H1 (cell line): ENCODE measurements around the gene CPPED1. TPM values are rescaled to one million over a fixed set of nuclear protein-coding genes. Genes with fewer than 3 reads are reported as not detected.

Experiments used
- CTCF ChIA-PET: fragments of 300-600 bp; sonication (Branson Sonifier 250); formaldehyde crosslinking; loops from one replicate; lab custom pipeline; 2021; ENCODE audit not compliant: partially characterized antibody; lab: Charles Lee
- POLR2A ChIA-PET: fragments of 300-600 bp; sonication (Branson Sonifier 250); formaldehyde crosslinking; loops from one replicate; lab custom pipeline; 2021; ENCODE audit warnings: inconsistent platforms; ENCODE audit not compliant: partially characterized antibody; lab: Charles Lee
- DNase-seq, 2 experiments: peaks; one replicate each; pipeline versions ENCODE4 v3.0.0 to v3.0.0-alpha.2; 2010 to 2022; ENCODE audit warnings: low spot score in 2 of 2, low read depth in 1 of 2, mixed read lengths in 1 of 2
- FAIRE-seq: peaks from 2 replicates; lab custom pipeline; 2011; peaks lifted over from hg19 to GRCh38; lab: Jason Lieb, UNC
- H2AFZ ChIP-seq: 2 replicates; pipeline ENCODE4 v1.8.1; 2012; ENCODE audit warnings: low read length, inconsistent platforms
- H2AK5ac ChIP-seq: 2 replicates; pipeline ENCODE4 v1.6.1; 2013; ENCODE audit warnings: low read depth, low read length
- H2BK120ac ChIP-seq: replicated peaks from 2 replicates; pipeline ENCODE3; 2013; ENCODE audit warnings: low read depth, low read length, inconsistent platforms
- H2BK12ac ChIP-seq: 2 replicates; pipeline ENCODE4 v1.6.1; 2013; ENCODE audit warnings: low read depth, low read length
- H2BK15ac ChIP-seq: 2 replicates; pipeline ENCODE4 v1.6.1; 2013; ENCODE audit warnings: low read length
- H2BK20ac ChIP-seq: 2 replicates; pipeline ENCODE4 v1.6.1; 2013; ENCODE audit warnings: low read length
- H2BK5ac ChIP-seq: 2 replicates; pipeline ENCODE4 v1.6.1; 2013; ENCODE audit warnings: low read depth, low read length
- H3K14ac ChIP-seq: 2 replicates; pipeline ENCODE4 v1.6.1; 2013; ENCODE audit warnings: inconsistent platforms; ENCODE audit not compliant: insufficient read length
- H3K18ac ChIP-seq: 2 replicates; pipeline ENCODE4 v1.6.1; 2013; ENCODE audit warnings: low read length; ENCODE audit errors: extremely low read depth
- H3K23ac ChIP-seq: 2 replicates; pipeline ENCODE4 v1.6.1; 2013; ENCODE audit warnings: inconsistent platforms; ENCODE audit not compliant: insufficient read length
- H3K23me2 ChIP-seq: 2 replicates; pipeline ENCODE4 v1.6.1; 2013; ENCODE audit warnings: low read depth, low read length
- H3K27ac ChIP-seq: 2 replicates; pipeline ENCODE4 v1.6.1; 2011; ENCODE audit warnings: low read depth, low read length, inconsistent platforms
- H3K27me3 ChIP-seq, 4 experiments: replicated peaks in 1 of 4; 1 replicate in 1 of 4; 2 replicates in 3 of 4; pipeline versions ENCODE4 v1.6.1 to v1.8.1; 2011 to 2013; ENCODE audit warnings: low read length in 3 of 4, mild to moderate bottlenecking in 3 of 4, inconsistent platforms in 2 of 4, mixed read lengths in 2 of 4, moderate library complexity in 1 of 4; ENCODE audit not compliant: control insufficient read depth in 3 of 4, insufficient read depth in 3 of 4; ENCODE audit errors: extremely low read depth in 1 of 4
- H3K36me3 ChIP-seq, 4 experiments: 2 replicates each; pipeline versions ENCODE4 v1.6.1 to v1.8.1; 2011 to 2013; ENCODE audit warnings: mild to moderate bottlenecking in 4 of 4, low read length in 3 of 4, moderate library complexity in 2 of 4, control low read depth in 1 of 4, inconsistent platforms in 1 of 4; ENCODE audit not compliant: insufficient read depth in 4 of 4, control insufficient read depth in 2 of 4
- H3K4ac ChIP-seq: replicated peaks from 2 replicates; pipeline ENCODE3; 2013; ENCODE audit warnings: low read length, low read depth, mixed read lengths, inconsistent platforms; ENCODE audit not compliant: insufficient read length
- H3K4me1 ChIP-seq, 4 experiments: replicated peaks in 1 of 4; 1 replicate in 1 of 4; 2 replicates in 3 of 4; pipeline versions ENCODE4 v1.6.1 to v1.8.1; 2011 to 2013; ENCODE audit warnings: low read length in 3 of 4, inconsistent platforms in 2 of 4, mixed read lengths in 1 of 4; ENCODE audit not compliant: insufficient read depth in 4 of 4, control insufficient read depth in 3 of 4
- H3K4me2 ChIP-seq, 2 experiments: 2 replicates each; pipeline versions ENCODE4 v1.6.1 to v1.8.1; 2011 to 2013; ENCODE audit warnings: low read depth in 2 of 2, low read length in 2 of 2, control low read depth in 1 of 2, inconsistent platforms in 1 of 2, mild to moderate bottlenecking in 1 of 2; ENCODE audit not compliant: insufficient read depth in 1 of 2
- H3K4me3 ChIP-seq, 4 experiments: fragments of 200-600, 300-600 bp in 1 of 4; sonication (generic), shearing (Covaris generic), sonication (Bioruptor Twin) in 1 of 4; 2 replicates each; pipeline versions ENCODE4 v1.5.1 to v1.8.1; 2011 to 2016; ENCODE audit warnings: low read length in 4 of 4, low read depth in 3 of 4, control low read depth in 2 of 4, inconsistent platforms in 2 of 4, mild to moderate bottlenecking in 2 of 4, mixed read lengths in 1 of 4, moderate library complexity in 1 of 4; ENCODE audit not compliant: insufficient read depth in 2 of 4; ENCODE audit errors: extremely low read depth in 1 of 4
- H3K56ac ChIP-seq: replicated peaks from 2 replicates; pipeline ENCODE3; 2013; ENCODE audit warnings: low read depth, mild to moderate bottlenecking, mixed read lengths, low read length, inconsistent platforms; ENCODE audit not compliant: insufficient read length
- H3K79me1 ChIP-seq: 2 replicates; pipeline ENCODE4 v1.6.1; 2013; ENCODE audit warnings: low read depth, low read length, control low read depth
- H3K79me2 ChIP-seq, 2 experiments: 2 replicates each; pipeline versions ENCODE4 v1.6.1 to v1.8.1; 2012 to 2013; ENCODE audit warnings: low read length in 2 of 2, mild to moderate bottlenecking in 2 of 2, inconsistent platforms in 1 of 2; ENCODE audit not compliant: insufficient read depth in 2 of 2, control insufficient read depth in 1 of 2
- H3K9ac ChIP-seq, 4 experiments: replicated peaks in 1 of 4; 1 replicate in 1 of 4; 2 replicates in 3 of 4; pipeline versions ENCODE4 v1.6.1 to v1.8.1; 2011 to 2013; ENCODE audit warnings: low read depth in 3 of 4, low read length in 3 of 4, control low read depth in 2 of 4, mild to moderate bottlenecking in 2 of 4, moderate library complexity in 2 of 4, inconsistent platforms in 1 of 4; ENCODE audit errors: extremely low read depth in 1 of 4
- H3K9me3 ChIP-seq, 2 experiments: 2 replicates each; pipeline versions ENCODE4 v1.6.1 to v1.8.1; 2012 to 2013; ENCODE audit warnings: mild to moderate bottlenecking in 2 of 2, moderate library complexity in 2 of 2, control low read depth in 1 of 2, inconsistent platforms in 1 of 2, low read depth in 1 of 2, low read length in 1 of 2, mixed read lengths in 1 of 2; ENCODE audit not compliant: insufficient read depth in 2 of 2
- H4K20me1 ChIP-seq, 2 experiments: replicated peaks in 1 of 2; 2 replicates each; pipeline versions ENCODE3 to v1.8.1; 2011 to 2013; ENCODE audit warnings: inconsistent platforms in 2 of 2, low read length in 2 of 2, mild to moderate bottlenecking in 1 of 2; ENCODE audit not compliant: insufficient read depth in 2 of 2, control insufficient read depth in 1 of 2
- H4K5ac ChIP-seq: 2 replicates; pipeline ENCODE4 v1.6.1; 2013; ENCODE audit warnings: low read length, low read depth, mixed read lengths, inconsistent platforms; ENCODE audit not compliant: insufficient read length
- H4K8ac ChIP-seq: 2 replicates; pipeline ENCODE4 v1.8.0; 2013; ENCODE audit warnings: mild to moderate bottlenecking, moderate library complexity, low read length, inconsistent platforms; ENCODE audit not compliant: insufficient read depth; ENCODE audit errors: extremely low read depth
- H4K91ac ChIP-seq: replicated peaks from 2 replicates; pipeline ENCODE3; 2013; ENCODE audit warnings: low read length, mixed read lengths, inconsistent platforms; ENCODE audit not compliant: insufficient read length
- BCL11A ChIP-seq, 2 experiments: IDR thresholded peaks; one replicate each; pipeline ENCODE4 v1.6.1; 2011; ENCODE audit warnings: low read depth in 2 of 2, low read length in 2 of 2, mild to moderate bottlenecking in 2 of 2
- CREB1 ChIP-seq: IDR thresholded peaks from 2 replicates; pipeline ENCODE4 v1.6.1; 2012; ENCODE audit warnings: inconsistent platforms
- HDAC2 ChIP-seq, 2 experiments: fragments of 300-600 bp in 1 of 2; sonication (generic) in 1 of 2; IDR thresholded peaks; 2 replicates each; pipeline ENCODE4 v1.6.1; 2011 to 2012; ENCODE audit warnings: low read depth in 2 of 2, low read length in 2 of 2, mild to moderate bottlenecking in 2 of 2, moderate library complexity in 2 of 2, borderline replicate concordance in 1 of 2, inconsistent platforms in 1 of 2
- JUN ChIP-seq: IDR thresholded peaks from 2 replicates; pipeline ENCODE4 v1.6.1; 2011; ENCODE audit warnings: low read depth, mild to moderate bottlenecking, improper control_type of control experiment, low read length
- KDM4A ChIP-seq: IDR thresholded peaks from one replicate; pipeline ENCODE4 v1.7.1; 2012; ENCODE audit warnings: low read depth, mild to moderate bottlenecking, moderate library complexity, low read length, inconsistent platforms; ENCODE audit not compliant: severe bottlenecking
- KDM5A ChIP-seq: fragments of 200-600 bp; IDR thresholded peaks from 2 replicates; pipeline ENCODE4 v1.7.1; 2012; ENCODE audit warnings: mild to moderate bottlenecking, low read length, inconsistent platforms, mixed read lengths
- RAD21 ChIP-seq, 2 experiments: IDR thresholded peaks in 1 of 2; conservative IDR thresholded peaks in 1 of 2; 2 replicates each; pipeline ENCODE4 v1.6.1; 2011; ENCODE audit warnings: low read depth in 2 of 2, low read length in 2 of 2, improper control_type of control experiment in 1 of 2, inconsistent platforms in 1 of 2, mild to moderate bottlenecking in 1 of 2, moderate library complexity in 1 of 2
- SP4 ChIP-seq: IDR thresholded peaks from 2 replicates; pipeline ENCODE4 v1.6.1; 2012; ENCODE audit warnings: low read length, inconsistent platforms
- TAF1 ChIP-seq: IDR thresholded peaks from 2 replicates; pipeline ENCODE4 v1.6.1; 2011; ENCODE audit warnings: mild to moderate bottlenecking, low read depth, low read length
- TCF12 ChIP-seq: IDR thresholded peaks from 2 replicates; pipeline ENCODE4 v1.6.1; 2011; ENCODE audit warnings: low read depth, mild to moderate bottlenecking, low read length
- polyA plus RNA-seq, 7 experiments: library from polyadenylated mRNA; depleted of rRNA in 3 of 7; stranded (reverse) in 5 of 7; unstranded in 2 of 7; fragments of >200 nt in 5 of 7; fragments of 200-250 nt in 2 of 7; gene quantifications; 1 replicate in 5 of 7; 2 replicates in 1 of 7; 4 replicates in 1 of 7; pipeline versions ENCODE4 v1.2.1 to v1.2.3, GENCODE V29; 2011 to 2013; ENCODE audit warnings: missing spikeins in 2 of 7, mixed read lengths in 2 of 7
- total RNA-seq: library from RNA; stranded (reverse); fragmentation: NEBNext Ultra II Directional; extraction: Animal tissue kit (Norgen Biotek cat#: 25700); gene quantifications from 2 replicates; pipeline ENCODE4 v1.2.1, GENCODE V29; 2021
- TF ChIP-seq, protein P1 (sequence below): IDR thresholded peaks from 2 replicates; pipeline ENCODE4 v1.6.1; 2011; ENCODE audit warnings: low read depth, mild to moderate bottlenecking, low read length; ENCODE audit not compliant: insufficient read depth
- TF ChIP-seq, protein P2 (sequence below), 3 experiments: IDR thresholded peaks; 1 replicate in 2 of 3; 2 replicates in 1 of 3; pipeline versions ENCODE4 v1.5.1 to v1.6.1; 2011; ENCODE audit warnings: low read length in 3 of 3, mild to moderate bottlenecking in 3 of 3, inconsistent platforms in 2 of 3, low read depth in 1 of 3, moderate library complexity in 1 of 3; ENCODE audit not compliant: insufficient read depth in 1 of 3; ENCODE audit errors: control extremely low read depth in 1 of 3

CPPED1 gene
- total and polyA plus RNA-seq, 2 of the 8 experiments (the other 6 are each of a cell fraction or from before 2014, with no cell fraction given), result 3.5 to 11.2 TPM

DNA sequence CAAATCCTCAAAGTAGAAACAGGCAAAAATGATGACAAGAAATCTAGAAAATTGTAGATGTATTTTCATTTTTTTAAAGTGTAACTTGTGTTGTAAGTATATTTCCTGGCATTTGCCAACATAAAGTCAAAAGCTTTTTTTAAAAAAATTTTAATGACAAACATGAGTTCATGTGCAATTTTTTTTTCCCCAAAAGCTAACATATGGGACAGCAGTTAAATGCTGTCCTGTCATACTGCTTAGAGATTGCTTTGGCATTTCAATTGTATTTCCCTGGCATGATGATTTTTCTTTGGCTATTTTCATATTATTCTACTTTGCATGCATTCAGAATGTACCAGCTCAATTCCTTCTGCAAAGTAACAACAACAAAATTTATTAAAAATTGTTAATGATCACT, 24.5 kb upstream of the CPPED1 start:
- DNase-seq, result no peak
- H4K8ac ChIP-seq, result no peak overlapping the region
- H3K18ac ChIP-seq, result no peak overlapping the region
- TF ChIP-seq HDAC2 (IDR thresholded peaks at IDR 0.05; ENCODE audit: borderline replicate concordance in 1 of 2, low read depth in 2 of 2, low read length in 2 of 2) (no peak), TAF1 (no peak), BCL11A (IDR thresholded peaks at IDR 0.05; ENCODE audit: low read depth in 2 of 2, low read length in 2 of 2) (no peak), TCF12 (no peak), SP4 (no peak), KDM5A (no peak), JUN (no peak), CREB1 (no peak), KDM4A (no peak), RAD21 (IDR thresholded peaks at IDR 0.05 in 1 of 2, conservative IDR thresholded peaks at IDR 0.05 in 1 of 2; ENCODE audit: low read depth in 2 of 2, low read length in 2 of 2) (no peak)
- TF ChIP-seq, protein P1, sequence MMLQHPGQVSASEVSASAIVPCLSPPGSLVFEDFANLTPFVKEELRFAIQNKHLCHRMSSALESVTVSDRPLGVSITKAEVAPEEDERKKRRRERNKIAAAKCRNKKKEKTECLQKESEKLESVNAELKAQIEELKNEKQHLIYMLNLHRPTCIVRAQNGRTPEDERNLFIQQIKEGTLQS, result no peak
- TF ChIP-seq, protein P2, sequence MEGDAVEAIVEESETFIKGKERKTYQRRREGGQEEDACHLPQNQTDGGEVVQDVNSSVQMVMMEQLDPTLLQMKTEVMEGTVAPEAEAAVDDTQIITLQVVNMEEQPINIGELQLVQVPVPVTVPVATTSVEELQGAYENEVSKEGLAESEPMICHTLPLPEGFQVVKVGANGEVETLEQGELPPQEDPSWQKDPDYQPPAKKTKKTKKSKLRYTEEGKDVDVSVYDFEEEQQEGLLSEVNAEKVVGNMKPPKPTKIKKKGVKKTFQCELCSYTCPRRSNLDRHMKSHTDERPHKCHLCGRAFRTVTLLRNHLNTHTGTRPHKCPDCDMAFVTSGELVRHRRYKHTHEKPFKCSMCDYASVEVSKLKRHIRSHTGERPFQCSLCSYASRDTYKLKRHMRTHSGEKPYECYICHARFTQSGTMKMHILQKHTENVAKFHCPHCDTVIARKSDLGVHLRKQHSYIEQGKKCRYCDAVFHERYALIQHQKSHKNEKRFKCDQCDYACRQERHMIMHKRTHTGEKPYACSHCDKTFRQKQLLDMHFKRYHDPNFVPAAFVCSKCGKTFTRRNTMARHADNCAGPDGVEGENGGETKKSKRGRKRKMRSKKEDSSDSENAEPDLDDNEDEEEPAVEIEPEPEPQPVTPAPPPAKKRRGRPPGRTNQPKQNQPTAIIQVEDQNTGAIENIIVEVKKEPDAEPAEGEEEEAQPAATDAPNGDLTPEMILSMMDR (IDR thresholded peaks at IDR 0.05; ENCODE audit: control extremely low read depth in 1 of 3, insufficient read depth in 1 of 3, low read depth in 1 of 3, low read length in 3 of 3), result no peak

More for the DNA sequence above, 24.5 kb upstream of the CPPED1 start:
- Histone ChIP-seq H2BK120ac (no peak overlapping the region), H2BK12ac (no peak overlapping the region), H2BK5ac (no peak overlapping the region), H2BK15ac (no peak overlapping the region), H3K4ac (no peak overlapping the region), H3K4me1 (peaks cover 0 to 4% (median 0%) of the 10 kb centered on the region in 4 experiments; a peak in 1 of 7 replicates), H3K27me3 (no peaks in the 10 kb centered on the region), H3K23ac (no peak overlapping the region), H3K14ac (no peak overlapping the region), H3K23me2 (no peaks in the 10 kb centered on the region), H3K4me2 (no peak overlapping the region), H3K4me3 (no peak overlapping the region), H3K79me1 (no peaks in the 10 kb centered on the region), H4K91ac (no peak overlapping the region), H3K56ac (no peak overlapping the region), H3K9me3 (no peaks in the 10 kb centered on the region), H2AK5ac (no peak overlapping the region), H3K9ac (no peak overlapping the region), H3K79me2 (no peaks in the 10 kb centered on the region), H3K27ac (no peak overlapping the region), H3K36me3 (no peaks in the 10 kb centered on the region), H4K5ac (no peak overlapping the region), H4K20me1 (no peaks in the 10 kb centered on the region), H2AFZ (no peak overlapping the region), H2BK20ac (no peak overlapping the region)
- FAIRE-seq, result no peak
- ChIA-PET POLR2A (no interaction called here), CTCF (interaction anchor here (0.6 to 1.4 kb wide), 3 partner anchors 8 to 11 kb away, joined by 3 to 4 read pairs (median 3); no protein-coding TSS in a partner anchor)
